ENCODE measurements around the gene MYO1E.

MYO1E gene

GRCh38 chr15:59296181-59296617 is 76.5 kb downstream of the MYO1E start:
- no peak for DNase-seq (ENCODE audit: low spot score)
- in situ Hi-C loops (cut with MboI; ENCODE audit: low pct_unique_long_range_greater_than_20kb, low sequenced_read_pairs, unreplicated experiment): no loop called here
- TF ChIP-seq, protein P1, sequence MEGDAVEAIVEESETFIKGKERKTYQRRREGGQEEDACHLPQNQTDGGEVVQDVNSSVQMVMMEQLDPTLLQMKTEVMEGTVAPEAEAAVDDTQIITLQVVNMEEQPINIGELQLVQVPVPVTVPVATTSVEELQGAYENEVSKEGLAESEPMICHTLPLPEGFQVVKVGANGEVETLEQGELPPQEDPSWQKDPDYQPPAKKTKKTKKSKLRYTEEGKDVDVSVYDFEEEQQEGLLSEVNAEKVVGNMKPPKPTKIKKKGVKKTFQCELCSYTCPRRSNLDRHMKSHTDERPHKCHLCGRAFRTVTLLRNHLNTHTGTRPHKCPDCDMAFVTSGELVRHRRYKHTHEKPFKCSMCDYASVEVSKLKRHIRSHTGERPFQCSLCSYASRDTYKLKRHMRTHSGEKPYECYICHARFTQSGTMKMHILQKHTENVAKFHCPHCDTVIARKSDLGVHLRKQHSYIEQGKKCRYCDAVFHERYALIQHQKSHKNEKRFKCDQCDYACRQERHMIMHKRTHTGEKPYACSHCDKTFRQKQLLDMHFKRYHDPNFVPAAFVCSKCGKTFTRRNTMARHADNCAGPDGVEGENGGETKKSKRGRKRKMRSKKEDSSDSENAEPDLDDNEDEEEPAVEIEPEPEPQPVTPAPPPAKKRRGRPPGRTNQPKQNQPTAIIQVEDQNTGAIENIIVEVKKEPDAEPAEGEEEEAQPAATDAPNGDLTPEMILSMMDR (IDR thresholded peaks at IDR 0.05; ENCODE audit: extremely low read depth, insufficient read depth, missing control alignments): no peak

- in situ Hi-C loops (cut with MboI; ENCODE audit: low pct_unique_long_range_greater_than_20kb, low sequenced_read_pairs, unreplicated experiment): no loop called here
- TF ChIP-seq, protein P1 (IDR thresholded peaks at IDR 0.05; ENCODE audit: extremely low read depth, insufficient read depth, missing control alignments): no peak
- DNase-seq (ENCODE audit: low spot score): no peak
These were observed 77.2 kb downstream of the MYO1E start for GRCh38 chr15:59295261-59296001.

DNA sequence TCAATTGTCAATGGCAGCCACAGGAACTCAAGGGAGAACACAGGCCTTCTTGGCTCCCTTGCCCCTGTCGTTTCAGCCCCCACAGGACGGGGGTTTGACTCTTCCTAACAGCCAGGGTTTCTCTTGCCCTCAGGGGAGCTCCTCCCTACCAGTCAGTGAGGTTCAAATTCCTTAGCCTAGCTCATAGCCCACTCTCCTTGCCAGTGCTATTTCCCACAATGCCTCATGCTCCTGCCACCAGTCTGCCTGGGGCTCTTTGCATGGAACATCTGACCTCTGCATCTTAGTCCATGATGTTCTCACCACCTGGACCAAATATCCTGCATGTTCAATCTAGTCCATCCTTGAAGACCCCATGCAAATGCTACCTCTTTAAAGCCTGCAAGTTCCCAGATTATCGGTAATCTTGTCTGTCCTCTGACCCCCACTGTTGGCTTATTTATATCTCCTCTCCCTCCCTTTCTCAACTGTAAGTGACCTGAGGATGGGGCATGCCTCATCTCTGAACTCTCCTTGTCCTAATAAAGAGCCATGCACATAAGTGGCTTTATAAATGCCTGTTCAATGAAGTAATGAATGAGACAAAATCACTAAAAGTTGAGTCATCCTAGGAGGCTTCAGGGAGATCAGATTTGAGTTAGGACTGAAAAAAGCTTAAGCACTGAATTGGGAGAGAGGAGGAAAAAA is 78.0 kb downstream of the MYO1E start:
- in situ Hi-C loops (cut with MboI; ENCODE audit: low pct_unique_long_range_greater_than_20kb, low sequenced_read_pairs, unreplicated experiment): no loop called here
- TF ChIP-seq, protein P1 (IDR thresholded peaks at IDR 0.05; ENCODE audit: extremely low read depth, insufficient read depth, missing control alignments): no peak
- DNase-seq (ENCODE audit: low spot score): no peak

DNA sequence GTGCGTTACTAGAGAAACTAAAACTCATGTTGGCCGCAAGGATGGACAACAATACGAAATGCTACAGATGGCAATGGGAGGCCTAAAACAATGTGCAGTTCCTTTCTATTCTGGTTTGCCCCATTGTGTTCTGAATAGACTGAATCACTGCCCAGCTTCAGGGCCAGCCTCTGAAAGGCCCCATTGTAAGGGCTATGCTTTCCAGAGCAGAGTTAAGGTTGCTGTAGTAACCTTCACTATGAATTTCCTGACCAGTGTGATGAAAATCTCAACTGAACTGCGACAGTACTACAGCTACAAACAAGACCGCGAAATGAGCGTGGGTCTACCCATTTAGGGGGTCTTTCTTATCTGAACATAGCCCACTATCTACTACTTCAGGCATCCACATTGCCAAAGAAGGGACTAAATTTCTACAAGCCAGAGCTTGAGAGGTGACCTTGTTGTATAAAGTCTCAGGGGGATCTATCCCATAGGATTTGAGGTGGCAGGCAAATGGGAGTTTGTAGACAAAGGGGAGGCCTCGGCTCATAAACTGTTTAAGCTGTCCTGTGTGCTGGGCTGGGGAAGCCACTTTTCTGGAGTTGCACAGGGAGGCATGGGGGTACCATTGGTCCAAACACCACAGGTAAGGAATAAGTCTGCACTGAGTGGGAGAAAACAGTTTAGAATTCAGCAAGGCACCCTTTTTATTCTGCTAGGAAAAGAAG is 80.1 kb downstream of the MYO1E start:
- DNase-seq (ENCODE audit: low spot score): no peak
- in situ Hi-C loops (cut with MboI; ENCODE audit: low pct_unique_long_range_greater_than_20kb, low sequenced_read_pairs, unreplicated experiment): no loop called here
- TF ChIP-seq, protein P1 (IDR thresholded peaks at IDR 0.05; ENCODE audit: extremely low read depth, insufficient read depth, missing control alignments): no peak

DNA sequence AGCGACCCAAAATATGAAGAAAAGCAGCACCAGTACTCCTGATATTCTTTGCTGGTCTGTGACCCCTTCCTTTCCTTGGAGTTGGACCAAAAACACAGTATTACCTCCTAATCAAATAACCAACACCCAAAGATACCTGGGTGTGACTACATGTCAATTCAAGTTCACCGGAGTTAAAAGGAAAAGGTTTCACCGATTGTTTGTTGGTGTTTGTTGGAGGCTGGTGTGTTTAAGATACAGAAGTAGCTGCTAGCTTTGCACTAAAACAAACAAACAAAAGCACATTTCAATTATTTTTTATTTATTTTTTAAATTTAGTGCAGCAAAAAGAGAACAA is 81.5 kb downstream of the MYO1E start:
- DNase-seq (ENCODE audit: low spot score): no peak
- TF ChIP-seq, protein P1 (IDR thresholded peaks at IDR 0.05; ENCODE audit: extremely low read depth, insufficient read depth, missing control alignments): no peak
- in situ Hi-C loops (cut with MboI; ENCODE audit: low pct_unique_long_range_greater_than_20kb, low sequenced_read_pairs, unreplicated experiment): no loop called here

DNA sequence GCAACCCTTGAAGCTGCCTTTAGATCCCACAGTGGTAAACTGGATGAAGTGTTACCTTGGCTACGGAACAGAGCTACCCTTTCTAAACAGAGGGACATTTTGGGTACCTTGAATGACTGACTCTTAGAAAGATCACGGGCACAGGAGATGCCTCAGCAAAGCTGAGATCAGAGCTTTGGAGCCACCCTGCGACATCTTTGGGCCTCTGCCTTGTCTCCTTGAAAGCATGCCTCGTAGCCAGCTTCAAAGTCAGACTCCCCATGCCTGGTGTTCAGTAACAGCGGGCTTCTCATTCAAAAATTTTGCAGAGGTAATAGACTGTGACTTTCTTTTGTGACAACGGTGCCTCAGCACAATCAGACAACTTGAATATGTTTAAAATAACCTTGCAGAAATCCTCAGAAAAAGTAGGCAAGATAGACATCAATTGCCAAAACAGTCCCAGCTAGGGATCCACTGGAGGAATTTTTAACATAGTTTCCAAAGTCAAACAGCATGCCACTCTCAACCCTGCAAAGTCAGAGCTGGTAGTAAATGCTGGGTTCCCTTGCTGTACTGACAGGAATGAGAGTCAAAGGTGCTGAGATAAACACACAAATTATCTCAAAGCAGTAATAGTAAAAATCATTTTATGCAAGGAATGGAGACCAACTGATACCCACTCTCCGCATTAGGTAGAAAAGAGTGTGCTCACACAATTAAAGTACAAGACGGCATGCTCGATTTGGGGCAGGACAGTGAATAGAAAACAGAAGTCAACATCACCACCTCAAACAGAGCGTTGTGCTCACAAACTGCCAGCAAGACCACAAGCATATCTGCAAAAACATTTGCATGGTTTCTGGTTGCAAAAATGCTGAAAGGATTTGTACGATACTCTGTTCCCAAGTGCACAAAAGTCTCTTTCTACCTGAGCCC is 82.1 kb downstream of the MYO1E start:
- in situ Hi-C loops (cut with MboI; ENCODE audit: low pct_unique_long_range_greater_than_20kb, low sequenced_read_pairs, unreplicated experiment): no loop called here
- DNase-seq (ENCODE audit: low spot score): no peak
- TF ChIP-seq, protein P1 (IDR thresholded peaks at IDR 0.05; ENCODE audit: extremely low read depth, insufficient read depth, missing control alignments): no peak

Measured in GM13977 (cell line).